Thyroid gland (tissue), 4 donors: ENCODE measurements around the gene WARS2.

Experiments
- CTCF ChIP-seq, 6 experiments: fragments of 200-600 bp in 3 of 6; fragments of 450-650 bp in 3 of 6; sonication (generic) in 3 of 6; IDR thresholded peaks; one replicate each; pipeline ENCODE4 v1.5.1; 2016 to 2019; ENCODE audit warnings: antibody characterized with exemption in 6 of 6, mild to moderate bottlenecking in 2 of 6, inconsistent platforms in 1 of 6, moderate library complexity in 1 of 6
- POLR2A ChIP-seq, 2 donors: fragments of 450-650 bp; IDR thresholded peaks; one replicate each; pipeline ENCODE4 v1.6.1; 2017; ENCODE audit warnings: antibody characterized with exemption in 2 of 2, mild to moderate bottlenecking in 2 of 2, moderate library complexity in 1 of 2

- TF ChIP-seq CTCF (IDR thresholded peaks at IDR 0.05) (no peak), POLR2A (IDR thresholded peaks at IDR 0.05) (no peak)
Observed at GRCh38 chr1:119080586-119080985, 59.9 kb downstream of the WARS2 start.
